Neural cell (in vitro differentiated cells): ENCODE data around the gene HMGCLL1. TPM values are rescaled to one million over a fixed set of nuclear protein-coding genes. Genes with fewer than 3 reads are reported as not detected.

Experiments
- H2AFZ ChIP-seq: fragments of 200-600, 300-800 bp; sonication (generic), shearing (Covaris generic); 2 replicates; pipeline ENCODE4 v1.6.0; 2014; ENCODE audit warnings: low read depth, mild to moderate bottlenecking, antibody characterized with exemption, low read length, moderate library complexity
- H3F3A ChIP-seq: fragments of 200-600 bp; shearing (Covaris generic); 2 replicates; pipeline ENCODE4 v1.6.1; 2016; ENCODE audit warnings: mild to moderate bottlenecking, moderate library complexity, mixed read lengths, antibody characterized with exemption, low read length; ENCODE audit not compliant: insufficient read depth, poor library complexity, severe bottlenecking
- H3K27ac ChIP-seq: fragments of 200-600, 300-800 bp; sonication (generic), shearing (Covaris generic); 2 replicates; pipeline ENCODE4 v1.5.1; 2014; ENCODE audit warnings: mild to moderate bottlenecking, low read length, moderate library complexity
- H3K27me3 ChIP-seq: fragments of 300-800, 200-600 bp; sonication (generic), shearing (Covaris generic); 2 replicates; pipeline ENCODE4 v1.6.0; 2014; ENCODE audit warnings: mild to moderate bottlenecking, low read depth, low read length, moderate library complexity; ENCODE audit not compliant: insufficient read depth
- H3K36me3 ChIP-seq: fragments of 300-800, 200-600 bp; sonication (generic), shearing (Covaris generic); 2 replicates; pipeline ENCODE4 v1.5.1; 2014; ENCODE audit warnings: mild to moderate bottlenecking, antibody characterized with exemption, low read length, moderate library complexity; ENCODE audit not compliant: insufficient read depth
- H3K4me2 ChIP-seq: fragments of 300-800, 200-600 bp; sonication (generic), shearing (Covaris generic); 2 replicates; pipeline ENCODE4 v1.6.0; 2014; ENCODE audit warnings: mild to moderate bottlenecking, low read length
- H3K4me3 ChIP-seq: fragments of 300-800, 200-600 bp; sonication (generic), shearing (Covaris generic); 2 replicates; pipeline ENCODE4 v1.5.1; 2014; ENCODE audit warnings: mild to moderate bottlenecking, low read length, moderate library complexity
- H3K79me2 ChIP-seq: fragments of 200-600 bp; shearing (Covaris generic); replicated peaks from 2 replicates; pipeline ENCODE4 v1.6.0; 2014; ENCODE audit warnings: mild to moderate bottlenecking, low read length, moderate library complexity; ENCODE audit not compliant: insufficient read depth
- H3K9ac ChIP-seq: fragments of 300-800, 200-600 bp; sonication (generic), shearing (Covaris generic); 2 replicates; pipeline ENCODE4 v1.6.1; 2016; ENCODE audit warnings: mild to moderate bottlenecking, low read length, mixed read lengths
- H3K9me2 ChIP-seq: fragments of 200-600 bp; shearing (Covaris generic); 2 replicates; pipeline ENCODE4 v1.6.1; 2016; ENCODE audit warnings: mild to moderate bottlenecking, low read length, mixed read lengths; ENCODE audit not compliant: insufficient read depth
- H3K9me3 ChIP-seq: fragments of 200-600, 300-800 bp; sonication (generic), shearing (Covaris generic); 2 replicates; pipeline ENCODE4 v1.6.1; 2016; ENCODE audit warnings: mild to moderate bottlenecking, mixed run types, low read length, moderate library complexity, mixed read lengths
- H4K20me1 ChIP-seq: fragments of 200-600 bp; shearing (Covaris generic); 2 replicates; pipeline ENCODE4 v1.6.1; 2016; ENCODE audit warnings: mild to moderate bottlenecking, mixed run types; ENCODE audit not compliant: insufficient read depth
- CTCF ChIP-seq: fragments of 450-650 bp; IDR thresholded peaks from 2 replicates; pipeline ENCODE4 v1.5.1; 2014; ENCODE audit warnings: antibody characterized with exemption, mild to moderate bottlenecking, moderate library complexity; ENCODE audit not compliant: poor library complexity, severe bottlenecking
- EP300 ChIP-seq: fragments of 450-650 bp; conservative IDR thresholded peaks from 2 replicates; pipeline ENCODE4 v1.6.1; 2014; ENCODE audit warnings: antibody characterized with exemption, mild to moderate bottlenecking, moderate library complexity; ENCODE audit not compliant: poor library complexity, severe bottlenecking
- EZH2 ChIP-seq: fragments of 200-600, 300-800 bp; shearing (Covaris generic), sonication (generic); IDR thresholded peaks from 2 replicates; pipeline ENCODE4 v1.6.1; 2014; ENCODE audit warnings: antibody characterized with exemption, low read length, borderline replicate concordance, mild to moderate bottlenecking; ENCODE audit not compliant: insufficient read depth, poor library complexity, severe bottlenecking
- MXI1 ChIP-seq: fragments of 450-650 bp; conservative IDR thresholded peaks from 2 replicates; pipeline ENCODE4 v1.6.1; 2014; ENCODE audit warnings: antibody characterized with exemption, mild to moderate bottlenecking; ENCODE audit not compliant: poor library complexity, severe bottlenecking
- POLR2AphosphoS5 ChIP-seq: IDR thresholded peaks from 2 replicates; pipeline ENCODE4 v1.6.1; 2012
- RAD21 ChIP-seq: fragments of 450-650 bp; conservative IDR thresholded peaks from 2 replicates; pipeline ENCODE4 v1.6.1; 2014; ENCODE audit warnings: antibody characterized with exemption, mild to moderate bottlenecking, moderate library complexity
- REST ChIP-seq: IDR thresholded peaks from 2 replicates; pipeline ENCODE4 v1.6.1; 2012; ENCODE audit warnings: borderline replicate concordance
- SMC3 ChIP-seq: fragments of 450-650 bp; conservative IDR thresholded peaks from 2 replicates; pipeline ENCODE4 v1.6.1; 2014; ENCODE audit warnings: antibody characterized with exemption, mild to moderate bottlenecking, moderate library complexity; ENCODE audit not compliant: poor library complexity
- TAF1 ChIP-seq: IDR thresholded peaks from 2 replicates; pipeline ENCODE4 v1.6.1; 2012; ENCODE audit warnings: low read depth
- polyA plus RNA-seq: library from polyadenylated mRNA; depleted of rRNA; stranded (reverse); fragments of >200 nt; gene quantifications from 2 replicates; pipeline ENCODE4 v1.2.3, GENCODE V29; 2014

HMGCLL1 gene
- polyA plus RNA-seq, 1 donor from 2014 or later = 59.7 TPM

- no peak overlapping the region for H3K4me2 ChIP-seq
- no peaks in the 10 kb centered on the region for H4K20me1 ChIP-seq
- TF ChIP-seq MXI1 = no peak
- TF ChIP-seq REST = no peak
- no peak for TF ChIP-seq RAD21
- TF ChIP-seq EZH2 = no peak
- TF ChIP-seq POLR2AphosphoS5 = no peak
- no peak for TF ChIP-seq TAF1
- no peak for TF ChIP-seq SMC3
- TF ChIP-seq CTCF = no peak
- no peak for TF ChIP-seq EP300
- H3K9me3 ChIP-seq = no peaks in the 10 kb centered on the region
- no peak overlapping the region for H2AFZ ChIP-seq
- no peaks in the 10 kb centered on the region for H3K36me3 ChIP-seq
- no peaks in the 10 kb centered on the region for H3K27me3 ChIP-seq
- no peaks in the 10 kb centered on the region for H3F3A ChIP-seq
- no peak overlapping the region for H3K4me3 ChIP-seq
- no peaks in the 10 kb centered on the region for H3K79me2 ChIP-seq
- H3K9ac ChIP-seq = no peak overlapping the region
- H3K27ac ChIP-seq = no peak overlapping the region
- H3K9me2 ChIP-seq = no peaks in the 10 kb centered on the region
Measured at GRCh38 chr6:55469951-55470366, 109.0 kb downstream of the HMGCLL1 start.

GRCh38 chr6:55456016-55456415 lies 123.0 kb downstream of the HMGCLL1 start:
- no peaks in the 10 kb centered on the region for H3K9me2 ChIP-seq
- no peaks in the 10 kb centered on the region for H4K20me1 ChIP-seq
- no peaks in the 10 kb centered on the region for H3K36me3 ChIP-seq
- H2AFZ ChIP-seq = no peak overlapping the region
- TF ChIP-seq TAF1 (no peak), EZH2 (no peak), POLR2AphosphoS5 (no peak), RAD21 (no peak), MXI1 (no peak), REST (no peak), EP300 (no peak), SMC3 (no peak), CTCF (no peak)
- H3K79me2 ChIP-seq = no peaks in the 10 kb centered on the region
- H3F3A ChIP-seq = no peaks in the 10 kb centered on the region
- no peak overlapping the region for H3K4me3 ChIP-seq
- H3K9me3 ChIP-seq = no peaks in the 10 kb centered on the region
- H3K27ac ChIP-seq = no peak overlapping the region
- no peak overlapping the region for H3K4me2 ChIP-seq
- H3K27me3 ChIP-seq = no peaks in the 10 kb centered on the region
- no peak overlapping the region for H3K9ac ChIP-seq
